HG03342 (cell line): Measurements from ENCODE around the gene RBMY1F.
"Not testable (repeated sequence)": the region's sequence is repeated elsewhere in the genome, so short reads cannot be mapped to it uniquely, and the experiment has no call there.

Experiments
- ATAC-seq: cut with Tn5 transposase; IDR thresholded peaks from one replicate; pipeline ENCODE4 v1.9.1; 2021; ENCODE audit warnings: mild to moderate bottlenecking, moderate library complexity; ENCODE audit not compliant: unreplicated experiment

The RBMY1F gene

GRCh38 chrY:22182823-22183222 lies at the start of gene RBMY1F:
TSS of gene RBMY1F (minus strand) at chrY:22182923. CDS start at chrY:22180969, 1,954 bp downstream.
- not testable (repeated sequence) for ATAC-seq

GRCh38 chrY:22151144-22151543 lies 31.6 kb downstream of the RBMY1F start:
- not testable (repeated sequence) for ATAC-seq

- ATAC-seq = not testable (repeated sequence)
These were observed 41.6 kb downstream of the RBMY1F start for GRCh38 chrY:22141011-22141695.

- ATAC-seq = not testable (repeated sequence)
These were observed 48.0 kb downstream of the RBMY1F start for GRCh38 chrY:22134719-22135118.

GRCh38 chrY:22130494-22130893 lies 52.2 kb downstream of the RBMY1F start:
- not testable (repeated sequence) for ATAC-seq
